Measurements from ENCODE around the gene PNMT.

DNA sequence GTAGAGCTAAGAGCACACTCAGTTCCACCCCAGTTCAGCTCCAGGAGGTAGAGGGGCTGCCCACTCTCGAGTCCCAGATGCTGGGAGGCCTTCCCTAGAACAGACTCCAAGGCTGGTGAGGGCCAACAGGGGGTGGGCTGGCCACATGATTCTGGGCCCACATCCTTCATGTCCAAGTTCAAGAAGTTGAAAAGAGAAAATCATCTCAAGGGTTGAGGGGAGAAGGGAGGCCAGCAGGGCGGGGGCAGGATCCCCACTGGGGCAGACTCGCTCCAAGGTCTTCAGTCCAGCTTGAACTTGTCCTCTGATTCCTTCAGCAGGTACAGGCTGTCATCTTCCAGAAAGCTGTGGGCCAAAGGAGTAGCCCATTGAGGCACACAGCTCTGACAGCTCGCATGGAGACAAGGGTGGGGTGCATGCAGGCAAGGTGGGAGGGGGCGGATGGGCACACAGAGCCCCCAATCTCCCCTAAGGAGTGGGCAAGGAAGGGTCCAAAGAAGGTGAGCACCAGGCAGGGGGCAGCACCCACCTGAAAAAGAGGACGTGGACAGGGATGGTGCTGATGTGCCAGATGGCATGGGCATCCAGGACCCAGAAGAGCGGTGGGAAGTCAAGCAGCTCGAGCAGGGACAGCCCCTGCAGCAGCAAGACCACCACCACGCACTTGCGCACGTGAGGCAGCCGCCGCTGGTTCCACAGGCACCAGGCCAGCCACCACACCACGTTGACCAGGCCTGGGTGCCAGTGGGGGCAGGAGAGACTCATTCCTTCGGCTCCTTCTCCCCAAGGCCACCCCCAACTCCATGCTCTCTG is 4.5 kb downstream of the PNMT start:
- TF ChIP-seq ZNF830 (tag by site-specific recombination; IDR thresholded peaks at IDR 0.05; ENCODE audit: low read depth) (no peak), ZNF660 (tag by site-specific recombination; IDR thresholded peaks at IDR 0.05) (no peak), ZNF530 (tag by site-specific recombination; IDR thresholded peaks at IDR 0.05; ENCODE audit: low read depth) (no peak)
- TF ChIP-seq, protein P1, sequence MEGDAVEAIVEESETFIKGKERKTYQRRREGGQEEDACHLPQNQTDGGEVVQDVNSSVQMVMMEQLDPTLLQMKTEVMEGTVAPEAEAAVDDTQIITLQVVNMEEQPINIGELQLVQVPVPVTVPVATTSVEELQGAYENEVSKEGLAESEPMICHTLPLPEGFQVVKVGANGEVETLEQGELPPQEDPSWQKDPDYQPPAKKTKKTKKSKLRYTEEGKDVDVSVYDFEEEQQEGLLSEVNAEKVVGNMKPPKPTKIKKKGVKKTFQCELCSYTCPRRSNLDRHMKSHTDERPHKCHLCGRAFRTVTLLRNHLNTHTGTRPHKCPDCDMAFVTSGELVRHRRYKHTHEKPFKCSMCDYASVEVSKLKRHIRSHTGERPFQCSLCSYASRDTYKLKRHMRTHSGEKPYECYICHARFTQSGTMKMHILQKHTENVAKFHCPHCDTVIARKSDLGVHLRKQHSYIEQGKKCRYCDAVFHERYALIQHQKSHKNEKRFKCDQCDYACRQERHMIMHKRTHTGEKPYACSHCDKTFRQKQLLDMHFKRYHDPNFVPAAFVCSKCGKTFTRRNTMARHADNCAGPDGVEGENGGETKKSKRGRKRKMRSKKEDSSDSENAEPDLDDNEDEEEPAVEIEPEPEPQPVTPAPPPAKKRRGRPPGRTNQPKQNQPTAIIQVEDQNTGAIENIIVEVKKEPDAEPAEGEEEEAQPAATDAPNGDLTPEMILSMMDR (tag by site-specific recombination; IDR thresholded peaks at IDR 0.05), result no peak
